RWPE1 (cell line): ENCODE measurements around the gene MOB2.
"Not testable (repeated sequence)": the region's sequence is repeated elsewhere in the genome, so short reads cannot be mapped to it uniquely, and the experiment has no call there.

ENCODE experiments used
- CTCF ChIA-PET: fragments of 350-600 bp; sonication (Branson Sonifier 250); formaldehyde crosslinking; extraction: SDS; loops from one replicate; lab custom pipeline; 2021; lab: Yijun Ruan, JAX
- POLR2A ChIA-PET: fragments of 400-600 bp; formaldehyde crosslinking; extraction: SDS; loops from one replicate; lab custom pipeline; 2020; ENCODE audit warnings: antibody characterized with exemption; ENCODE audit not compliant: low non-redundant PET; lab: Yijun Ruan, JAX
- DNase-seq: peaks from one replicate; pipeline ENCODE4 v3.0.0; 2012; ENCODE audit warnings: low spot score
- H3K27ac ChIP-seq: fragments of 450-650 bp; 2 replicates; pipeline ENCODE4 v1.5.1; 2017
- TF ChIP-seq, protein P1 (sequence below): fragments of 450-650 bp; conservative IDR thresholded peaks from 2 replicates; pipeline ENCODE4 v1.5.1; 2017; ENCODE audit warnings: low read depth, mild to moderate bottlenecking

The MOB2 gene

DNA sequence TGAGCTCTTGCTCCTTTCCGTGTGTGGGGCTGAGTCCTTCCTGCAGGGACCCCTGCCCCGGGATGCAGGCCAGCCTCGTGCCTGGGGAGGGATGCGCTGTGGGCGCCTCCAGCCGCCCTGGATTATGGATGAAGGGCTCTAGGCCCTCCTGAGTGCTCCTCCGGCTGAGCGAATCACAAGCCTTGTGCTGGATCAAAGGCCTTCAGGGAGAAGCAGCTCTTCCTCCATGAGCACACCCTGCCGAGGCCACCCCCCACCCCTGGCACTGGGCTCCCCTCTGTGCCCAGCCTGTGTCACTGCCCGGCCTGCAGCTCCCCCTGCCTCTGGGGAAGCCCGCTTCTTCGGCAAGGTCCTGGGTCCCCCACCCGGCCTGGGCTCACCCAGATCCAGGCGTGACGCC, 53.0 kb downstream of the MOB2 start:
- TF ChIP-seq, protein P1, sequence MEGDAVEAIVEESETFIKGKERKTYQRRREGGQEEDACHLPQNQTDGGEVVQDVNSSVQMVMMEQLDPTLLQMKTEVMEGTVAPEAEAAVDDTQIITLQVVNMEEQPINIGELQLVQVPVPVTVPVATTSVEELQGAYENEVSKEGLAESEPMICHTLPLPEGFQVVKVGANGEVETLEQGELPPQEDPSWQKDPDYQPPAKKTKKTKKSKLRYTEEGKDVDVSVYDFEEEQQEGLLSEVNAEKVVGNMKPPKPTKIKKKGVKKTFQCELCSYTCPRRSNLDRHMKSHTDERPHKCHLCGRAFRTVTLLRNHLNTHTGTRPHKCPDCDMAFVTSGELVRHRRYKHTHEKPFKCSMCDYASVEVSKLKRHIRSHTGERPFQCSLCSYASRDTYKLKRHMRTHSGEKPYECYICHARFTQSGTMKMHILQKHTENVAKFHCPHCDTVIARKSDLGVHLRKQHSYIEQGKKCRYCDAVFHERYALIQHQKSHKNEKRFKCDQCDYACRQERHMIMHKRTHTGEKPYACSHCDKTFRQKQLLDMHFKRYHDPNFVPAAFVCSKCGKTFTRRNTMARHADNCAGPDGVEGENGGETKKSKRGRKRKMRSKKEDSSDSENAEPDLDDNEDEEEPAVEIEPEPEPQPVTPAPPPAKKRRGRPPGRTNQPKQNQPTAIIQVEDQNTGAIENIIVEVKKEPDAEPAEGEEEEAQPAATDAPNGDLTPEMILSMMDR = no peak
- no peak for DNase-seq
- POLR2A ChIA-PET = no interaction called here
- CTCF ChIA-PET = no interaction called here
- no peak overlapping the region for H3K27ac ChIP-seq

DNA sequence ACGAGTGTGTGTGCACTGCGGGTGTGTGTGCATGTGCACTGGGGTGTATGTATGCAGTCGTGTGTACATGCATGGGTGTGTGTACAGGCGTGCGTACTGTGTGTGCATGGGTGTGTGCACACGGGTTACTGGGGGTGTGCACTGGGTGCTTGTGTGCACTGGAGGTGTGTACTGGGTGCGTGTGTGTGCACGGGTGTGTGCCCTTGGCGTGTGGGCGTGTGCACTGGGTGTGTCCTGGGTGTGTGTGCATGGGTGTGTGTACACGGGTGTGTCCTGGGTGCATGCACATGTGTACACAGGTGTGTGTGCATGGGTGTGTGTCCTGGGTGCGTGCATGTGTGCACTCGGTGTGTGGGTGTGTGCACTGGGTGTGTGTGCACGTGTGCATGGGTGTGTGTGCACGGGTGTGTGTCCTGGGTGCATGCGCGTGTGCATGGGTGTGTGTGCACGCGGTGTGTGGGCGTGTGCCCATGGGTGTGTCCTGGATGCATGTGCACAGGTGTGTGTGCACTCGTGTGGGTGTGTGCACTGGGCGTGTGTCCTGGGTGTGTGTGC, 57.7 kb downstream of the MOB2 start:
- ChIA-PET POLR2A (no interaction called here), CTCF (no interaction called here)
- TF ChIP-seq, protein P1 = no peak
- no peak for DNase-seq
- H3K27ac ChIP-seq = no peak overlapping the region

DNA sequence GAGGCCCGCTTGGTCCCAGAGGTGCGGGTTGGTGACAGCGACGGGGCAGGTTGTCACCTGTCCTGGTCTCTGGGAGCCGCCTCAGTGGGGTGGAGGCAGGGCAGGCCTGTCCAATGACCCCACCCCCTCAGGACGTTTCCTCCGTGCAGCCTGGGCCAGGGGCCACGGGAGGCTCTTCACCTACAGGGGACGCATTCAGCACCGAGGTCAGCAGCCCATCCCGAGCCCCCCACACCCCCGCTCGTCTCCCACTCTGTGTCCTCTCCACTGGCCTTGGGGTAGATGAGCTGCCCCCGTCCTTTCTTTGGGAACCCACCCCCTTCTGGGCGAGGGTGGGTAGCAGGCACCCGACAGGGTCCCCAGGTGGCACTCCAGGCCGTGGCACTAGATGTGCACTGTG, 61.1 kb downstream of the MOB2 start:
- no peak overlapping the region for H3K27ac ChIP-seq
- ChIA-PET POLR2A (no interaction called here), CTCF (interaction anchor here (0.7 kb wide), 1 partner anchor 55 kb away, joined by 5 read pairs; no protein-coding TSS in a partner anchor)
- TF ChIP-seq, protein P1 = no peak
- no peak for DNase-seq

DNA sequence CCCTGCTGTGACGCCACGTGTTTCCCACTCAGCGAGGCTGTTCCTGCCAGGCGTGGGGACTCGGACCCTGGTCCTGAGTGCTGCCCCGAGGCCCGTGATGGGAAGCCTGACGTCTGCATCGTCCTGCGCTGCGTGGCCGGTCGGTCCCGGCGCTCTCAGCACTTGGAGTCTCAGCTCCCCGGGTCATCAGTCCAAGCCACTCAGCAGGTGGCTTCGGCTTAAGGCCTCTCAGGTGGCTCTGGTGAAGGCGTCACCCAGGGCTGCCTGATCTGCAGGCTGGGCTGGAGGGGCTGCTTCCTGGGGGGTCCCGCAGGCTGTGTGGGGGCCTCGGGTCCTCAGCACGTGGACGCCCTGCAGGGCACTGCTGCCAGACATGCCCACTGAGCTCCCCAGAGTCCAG, 61.6 kb downstream of the MOB2 start:
- DNase-seq = no peak
- CTCF ChIA-PET = no interaction called here
- POLR2A ChIA-PET = no interaction called here
- TF ChIP-seq, protein P1 = no peak
- H3K27ac ChIP-seq = no peak overlapping the region

DNA sequence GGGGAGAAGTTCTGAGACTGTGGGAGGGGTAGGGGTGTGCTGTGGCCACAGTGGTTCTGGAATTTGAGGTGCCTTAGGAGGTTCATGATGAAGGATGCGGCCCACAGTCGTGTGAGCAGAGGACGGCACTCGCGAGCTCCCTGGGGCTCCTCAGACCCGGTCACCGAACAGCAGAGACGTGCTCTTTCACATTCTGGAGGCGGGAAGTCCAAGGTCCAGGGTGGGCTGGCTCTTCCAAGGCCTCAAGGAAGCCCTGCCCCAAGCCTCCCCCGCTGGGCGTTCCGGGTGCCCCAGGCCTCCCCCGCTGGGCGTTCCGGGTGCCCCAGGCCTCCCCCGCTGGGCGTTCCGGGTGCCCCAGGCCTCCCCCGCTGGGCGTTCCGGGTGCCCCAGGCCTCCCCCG, 63.2 kb downstream of the MOB2 start:
- CTCF ChIA-PET = interaction anchor here (0.5 kb wide), 1 partner anchor 30 kb away, joined by 3 read pairs; no protein-coding TSS in a partner anchor
- POLR2A ChIA-PET, H3K27ac ChIP-seq, DNase-seq: not testable (repeated sequence)

DNA sequence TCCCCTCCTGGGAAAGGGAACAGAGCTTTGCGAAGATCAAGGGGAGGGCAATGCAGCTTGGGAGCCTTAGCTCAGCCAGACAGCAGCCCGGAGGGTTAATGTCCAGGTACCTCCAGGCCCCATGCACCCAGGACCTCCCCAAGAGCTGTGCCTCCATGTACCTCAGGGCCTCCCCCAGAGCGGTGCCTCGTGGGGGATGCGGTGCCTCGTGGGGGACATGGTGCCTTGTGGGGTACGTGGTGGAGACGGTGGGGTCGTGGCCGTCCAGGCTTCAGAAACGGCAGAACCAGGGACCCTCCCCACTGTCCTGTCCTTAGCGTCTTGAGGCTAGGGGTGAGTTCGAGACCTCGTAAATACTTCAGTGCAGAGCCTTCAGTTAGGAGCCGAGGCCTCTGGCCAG, 63.6 kb downstream of the MOB2 start:
- TF ChIP-seq, protein P1 = no peak
- CTCF ChIA-PET = interaction anchor here (0.5 kb wide), 1 partner anchor 30 kb away, joined by 3 read pairs; no protein-coding TSS in a partner anchor
- no peak overlapping the region for H3K27ac ChIP-seq
- POLR2A ChIA-PET = no interaction called here
- no peak for DNase-seq

DNA sequence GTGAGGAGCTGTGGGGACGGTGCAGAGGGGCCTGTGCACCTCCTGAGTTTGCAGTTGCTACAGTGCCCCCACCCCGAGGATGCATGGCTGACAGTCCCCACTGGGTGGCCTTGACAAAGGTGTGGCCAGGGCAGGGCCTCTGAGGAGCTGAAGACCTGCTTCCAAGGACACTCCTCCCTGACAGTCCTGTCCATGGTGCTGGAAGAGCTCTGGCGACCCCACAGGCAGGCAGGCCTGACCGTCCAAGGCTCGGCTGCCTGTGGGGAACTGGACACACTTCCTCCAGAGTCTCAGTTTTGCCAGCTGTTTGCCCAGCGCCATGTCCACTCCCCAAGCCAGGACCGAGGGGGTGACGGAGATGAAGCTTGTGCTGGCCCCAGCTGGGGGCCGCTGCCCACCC, 64.1 kb downstream of the MOB2 start:
- no peak for DNase-seq
- no peak overlapping the region for H3K27ac ChIP-seq
- POLR2A ChIA-PET = no interaction called here
- TF ChIP-seq, protein P1 = no peak
- CTCF ChIA-PET = no interaction called here
